ENCODE data around the gene TUBGCP3. TPM values are rescaled to one million over a fixed set of nuclear protein-coding genes. Genes with fewer than 3 reads are reported as not detected.

TUBGCP3 gene
- total RNA-seq: 10 to 100 TPM; 35.3 to 69.8 (median 55.1) TPM
- 10 to 100 TPM in 2 of 3 donors, 1 to 10 TPM in 1; 9.1 to 14.9 (median 11.3) TPM for polyA plus RNA-seq
- long read RNA-seq, donor 1, full-length matches to known transcripts: 5 of 5 reads
- long read RNA-seq, donor 1, partial matches to known transcripts: 0 of 5 reads
- long read RNA-seq, donor 1, other reads (novel, unspliced or antisense): 0 of 5 reads
- long read RNA-seq, donor 2, partial matches to known transcripts: 0 of 3 reads
- long read RNA-seq, donor 2, other reads (novel, unspliced or antisense): 0 of 3 reads

- Histone ChIP-seq H3K9me3 (no peaks in the 10 kb centered on the region), H3K36me3 (no peaks in the 10 kb centered on the region), H3K4me1 (peaks cover 14 to 59% (median 49%) of the 10 kb centered on the region in 6 donors), H3K27ac (peak within 1 kb of the TSS; percentile 89 to 99 (median 96)), H3K27me3 (replicated peaks in 1 of 7) (no peaks in the 10 kb centered on the region), H3K4me3 (peak within 1 kb of the TSS; percentile 95 to 100 (median 99))
- peak; percentile 97 for DNase-seq
- TF ChIP-seq POLR2A (IDR thresholded peaks at IDR 0.05) (no peak), POLR2AphosphoS5 (IDR thresholded peaks at IDR 0.05) (peak; percentile 84 to 90 (median 87)), CTCF (IDR thresholded peaks at IDR 0.05 in 8 of 11, conservative IDR thresholded peaks at IDR 0.05 in 3 of 11) (peak in 5 of 11 experiments; percentile 15 to 58 (median 50))
- intact Hi-C loops (cut with DNase I; ENCODE audit: low total_unique reads): no loop called here
- 0 to 1% (median 0%) methylated on average over 55 to 77 of the region's 77 CpGs for WGBS, 5 donors
Measured at GRCh38 chr13:112587764-112588489, at the start of gene TUBGCP3. Gene TUBGCP3, minus strand, starts transcription at chr13:112588153. Its CDS starts 173 bp downstream, at chr13:112587980.

- peak; percentile 61 for DNase-seq
- H3K9me3 ChIP-seq: no peaks in the 10 kb centered on the region
Measured at GRCh38 chr13:112637017-112637801, 49.3 kb upstream of the TUBGCP3 start.

GRCh38 chr13:112636401-112636975 is 48.5 kb upstream of the TUBGCP3 start:
- Histone ChIP-seq H3K27ac (no peak overlapping the region), H3K36me3 (no peaks in the 10 kb centered on the region), H3K4me1 (peaks cover 0 to 9% (median 8%) of the 10 kb centered on the region in 6 donors), H3K27me3 (replicated peaks in 1 of 7) (peaks cover 0 to 71% (median 17%) of the 10 kb centered on the region in 7 donors), H3K4me3 (no peak overlapping the region), H3K9me3 (no peaks in the 10 kb centered on the region)
- peak; percentile 58 for DNase-seq
- 86 to 95% (median 91%) methylated on average over 16 to 19 of the region's 19 CpGs for WGBS, 5 donors
- TF ChIP-seq CTCF (IDR thresholded peaks at IDR 0.05 in 8 of 11, conservative IDR thresholded peaks at IDR 0.05 in 3 of 11): no peak
- TF ChIP-seq POLR2AphosphoS5 (IDR thresholded peaks at IDR 0.05): no peak
- no peak for TF ChIP-seq POLR2A (IDR thresholded peaks at IDR 0.05)
- intact Hi-C loops (cut with DNase I; ENCODE audit: low total_unique reads): no loop called here

More at GRCh38 chr13:112637017-112637801, 49.3 kb upstream of the TUBGCP3 start:
- Histone ChIP-seq H3K36me3 (no peaks in the 10 kb centered on the region), H3K4me1 (peaks cover 0 to 15% (median 8%) of the 10 kb centered on the region in 6 donors), H3K4me3 (no peak overlapping the region), H3K27me3 (replicated peaks in 1 of 7) (peaks cover 0 to 78% (median 17%) of the 10 kb centered on the region in 7 donors), H3K27ac (no peak overlapping the region)
- 81 to 89% (median 89%) methylated on average over 27 of the region's 27 CpGs for WGBS, 5 donors
- intact Hi-C loops (cut with DNase I; ENCODE audit: low total_unique reads): no loop called here
- no peak for TF ChIP-seq CTCF (IDR thresholded peaks at IDR 0.05 in 8 of 11, conservative IDR thresholded peaks at IDR 0.05 in 3 of 11)
- no peak for TF ChIP-seq POLR2A (IDR thresholded peaks at IDR 0.05)
- no peak for TF ChIP-seq POLR2AphosphoS5 (IDR thresholded peaks at IDR 0.05)

All from spleen (tissue), 13 donors.